Hepatocyte (in vitro differentiated cells): ENCODE results near the gene TXNRD2.

Source experiments
- EZH2 ChIP-seq: fragments of 200-600 bp; sonication (generic); IDR thresholded peaks from 2 replicates; pipeline ENCODE4 v1.6.1; 2016; ENCODE audit warnings: antibody characterized with exemption, mild to moderate bottlenecking, borderline replicate concordance
- EZH2phosphoT487 ChIP-seq: fragments of 200-600 bp; sonication (generic); IDR thresholded peaks from one replicate; pipeline ENCODE4 v1.6.1; 2018; ENCODE audit warnings: antibody characterized with exemption, mild to moderate bottlenecking, low read depth, moderate library complexity; ENCODE audit not compliant: unreplicated experiment, severe bottlenecking
- TF ChIP-seq, protein P1 (sequence below): fragments of 200-600 bp; sonication (generic); IDR thresholded peaks from 2 replicates; pipeline ENCODE4 v1.5.1; 2016; ENCODE audit warnings: antibody characterized with exemption, mild to moderate bottlenecking; ENCODE audit not compliant: poor library complexity

DNA sequence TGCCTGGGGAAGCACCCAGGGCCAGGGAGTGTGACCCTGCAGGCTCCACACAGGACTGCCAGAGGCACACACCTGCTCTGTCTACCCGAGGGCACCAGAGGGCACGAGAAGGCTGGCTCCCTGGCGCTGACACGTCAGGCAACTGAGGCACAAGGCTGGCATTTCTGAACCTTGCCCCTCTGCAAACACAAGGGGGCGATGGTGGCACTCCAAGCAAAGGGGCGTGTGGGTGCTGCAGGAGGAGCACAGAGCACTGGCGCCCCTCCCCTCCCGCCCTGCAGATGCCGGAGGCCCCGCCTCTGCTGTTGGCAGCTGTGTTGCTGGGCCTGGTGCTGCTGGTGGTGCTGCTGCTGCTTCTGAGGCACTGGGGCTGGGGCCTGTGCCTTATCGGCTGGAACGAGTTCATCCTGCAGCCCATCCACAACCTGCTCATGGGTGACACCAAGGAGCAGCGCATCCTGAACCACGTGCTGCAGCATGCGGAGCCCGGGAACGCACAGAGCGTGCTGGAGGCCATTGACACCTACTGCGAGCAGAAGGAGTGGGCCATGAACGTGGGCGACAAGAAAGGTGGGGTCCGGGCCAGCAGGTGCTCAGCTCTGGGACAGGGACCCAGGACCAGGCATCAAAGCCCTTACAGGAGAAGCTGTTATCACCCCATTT, 20.8 kb upstream of the TXNRD2 start:
- TF ChIP-seq, protein P1, sequence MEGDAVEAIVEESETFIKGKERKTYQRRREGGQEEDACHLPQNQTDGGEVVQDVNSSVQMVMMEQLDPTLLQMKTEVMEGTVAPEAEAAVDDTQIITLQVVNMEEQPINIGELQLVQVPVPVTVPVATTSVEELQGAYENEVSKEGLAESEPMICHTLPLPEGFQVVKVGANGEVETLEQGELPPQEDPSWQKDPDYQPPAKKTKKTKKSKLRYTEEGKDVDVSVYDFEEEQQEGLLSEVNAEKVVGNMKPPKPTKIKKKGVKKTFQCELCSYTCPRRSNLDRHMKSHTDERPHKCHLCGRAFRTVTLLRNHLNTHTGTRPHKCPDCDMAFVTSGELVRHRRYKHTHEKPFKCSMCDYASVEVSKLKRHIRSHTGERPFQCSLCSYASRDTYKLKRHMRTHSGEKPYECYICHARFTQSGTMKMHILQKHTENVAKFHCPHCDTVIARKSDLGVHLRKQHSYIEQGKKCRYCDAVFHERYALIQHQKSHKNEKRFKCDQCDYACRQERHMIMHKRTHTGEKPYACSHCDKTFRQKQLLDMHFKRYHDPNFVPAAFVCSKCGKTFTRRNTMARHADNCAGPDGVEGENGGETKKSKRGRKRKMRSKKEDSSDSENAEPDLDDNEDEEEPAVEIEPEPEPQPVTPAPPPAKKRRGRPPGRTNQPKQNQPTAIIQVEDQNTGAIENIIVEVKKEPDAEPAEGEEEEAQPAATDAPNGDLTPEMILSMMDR = peak; percentile 61
- TF ChIP-seq EZH2 = no peak
- no peak for TF ChIP-seq EZH2phosphoT487
